Activated effector memory CD4-positive, alpha-beta T cell treated with anti-CD3 and anti-CD28 coated beads, Interleukin-2, amount 50 U/mL, for 16 hours (primary cell): ENCODE data around the gene PELI3.
A peak's percentile ranks its signal among the peaks of the same experiment; 100 is the strongest.

Experiments
- DNase-seq: peaks from one replicate; pipeline ENCODE4 v3.0.0-alpha.2; 2020

The PELI3 gene

DNA sequence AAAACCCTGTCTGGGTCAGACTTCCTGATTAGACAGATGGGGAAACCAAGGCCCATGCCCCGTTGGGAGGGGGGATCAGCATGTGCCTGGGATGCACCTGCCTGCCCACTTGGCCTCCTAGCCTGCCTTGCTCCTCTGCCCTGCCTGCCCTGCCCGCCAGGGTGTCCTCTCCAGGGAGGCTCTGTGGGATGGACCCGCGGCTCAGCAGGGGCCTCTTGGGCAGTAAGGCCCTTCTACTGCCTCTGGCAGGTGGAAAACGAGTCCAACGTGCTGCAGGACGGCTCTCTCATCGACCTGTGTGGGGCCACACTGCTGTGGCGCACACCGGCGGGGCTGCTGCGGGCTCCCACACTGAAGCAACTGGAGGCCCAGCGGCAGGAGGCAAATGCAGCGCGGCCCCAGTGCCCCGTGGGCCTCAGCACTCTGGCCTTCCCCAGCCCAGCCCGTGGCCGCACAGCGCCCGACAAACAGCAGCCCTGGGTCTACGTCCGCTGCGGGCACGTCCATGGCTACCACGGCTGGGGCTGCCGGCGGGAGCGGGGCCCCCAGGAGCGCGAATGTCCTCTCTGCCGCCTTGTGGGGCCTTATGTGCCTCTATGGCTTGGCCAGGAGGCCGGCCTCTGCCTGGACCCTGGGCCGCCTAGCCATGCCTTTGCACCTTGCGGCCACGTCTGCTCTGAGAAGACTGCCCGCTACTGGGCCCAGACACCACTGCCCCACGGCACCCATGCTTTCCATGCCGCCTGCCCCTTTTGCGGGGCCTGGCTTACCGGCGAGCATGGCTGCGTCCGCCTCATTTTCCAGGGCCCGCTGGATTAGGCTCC is 8.9 kb downstream of the PELI3 start:
- DNase-seq, result no peak

DNA sequence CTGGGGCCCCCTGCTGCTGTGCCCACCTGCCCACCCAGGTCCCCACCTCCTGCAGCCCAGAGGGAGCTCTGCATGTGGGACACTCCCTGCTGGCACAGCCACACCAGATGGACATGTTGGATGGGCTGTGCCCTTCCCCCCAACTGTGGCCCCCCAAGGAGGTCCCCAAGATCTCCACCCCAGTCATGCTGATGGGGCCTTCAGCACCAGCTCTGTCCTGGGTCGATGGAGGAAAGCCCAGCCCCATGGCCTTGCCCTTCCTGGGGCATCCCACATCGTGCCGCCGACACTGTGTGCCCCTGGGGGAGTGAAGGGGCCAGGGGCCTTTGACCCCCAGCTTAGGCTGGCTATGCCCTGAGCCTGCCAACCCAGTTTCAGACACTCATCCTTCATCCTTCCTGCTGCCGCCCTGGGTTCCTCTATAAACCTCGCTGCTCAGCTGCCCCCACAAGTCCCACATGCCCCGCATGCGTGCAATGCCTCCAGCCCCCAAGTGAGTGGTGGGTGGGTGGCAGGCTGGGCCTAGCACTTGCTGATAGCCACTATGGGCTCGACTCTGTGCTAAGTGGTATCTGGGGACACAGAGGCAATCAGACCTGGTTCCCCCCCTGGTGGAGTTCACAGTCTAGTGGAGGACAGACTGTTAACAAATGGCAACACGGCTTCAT is 9.6 kb downstream of the PELI3 start:
- DNase-seq, result no peak

DNA sequence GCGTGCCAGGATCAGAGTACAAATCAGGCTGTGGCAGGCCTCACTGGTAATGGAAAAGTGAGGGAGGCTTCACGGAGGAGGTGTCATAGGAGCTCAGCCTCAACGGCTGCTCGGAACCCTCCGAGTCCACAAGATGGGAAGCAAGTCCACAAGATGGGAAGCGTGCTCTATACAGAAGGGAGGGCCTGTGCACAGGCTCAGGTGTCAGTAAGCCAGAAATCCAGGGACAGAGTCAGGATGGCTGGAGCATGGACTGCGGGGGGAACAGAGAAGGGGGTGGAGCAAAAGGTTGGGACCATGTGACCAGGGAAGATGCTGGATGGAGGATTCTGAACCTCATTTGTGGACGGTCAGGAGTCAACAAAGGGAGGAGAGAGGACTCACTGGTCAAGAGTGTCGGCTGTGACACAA is 10.1 kb downstream of the PELI3 start:
- no peak for DNase-seq

DNA sequence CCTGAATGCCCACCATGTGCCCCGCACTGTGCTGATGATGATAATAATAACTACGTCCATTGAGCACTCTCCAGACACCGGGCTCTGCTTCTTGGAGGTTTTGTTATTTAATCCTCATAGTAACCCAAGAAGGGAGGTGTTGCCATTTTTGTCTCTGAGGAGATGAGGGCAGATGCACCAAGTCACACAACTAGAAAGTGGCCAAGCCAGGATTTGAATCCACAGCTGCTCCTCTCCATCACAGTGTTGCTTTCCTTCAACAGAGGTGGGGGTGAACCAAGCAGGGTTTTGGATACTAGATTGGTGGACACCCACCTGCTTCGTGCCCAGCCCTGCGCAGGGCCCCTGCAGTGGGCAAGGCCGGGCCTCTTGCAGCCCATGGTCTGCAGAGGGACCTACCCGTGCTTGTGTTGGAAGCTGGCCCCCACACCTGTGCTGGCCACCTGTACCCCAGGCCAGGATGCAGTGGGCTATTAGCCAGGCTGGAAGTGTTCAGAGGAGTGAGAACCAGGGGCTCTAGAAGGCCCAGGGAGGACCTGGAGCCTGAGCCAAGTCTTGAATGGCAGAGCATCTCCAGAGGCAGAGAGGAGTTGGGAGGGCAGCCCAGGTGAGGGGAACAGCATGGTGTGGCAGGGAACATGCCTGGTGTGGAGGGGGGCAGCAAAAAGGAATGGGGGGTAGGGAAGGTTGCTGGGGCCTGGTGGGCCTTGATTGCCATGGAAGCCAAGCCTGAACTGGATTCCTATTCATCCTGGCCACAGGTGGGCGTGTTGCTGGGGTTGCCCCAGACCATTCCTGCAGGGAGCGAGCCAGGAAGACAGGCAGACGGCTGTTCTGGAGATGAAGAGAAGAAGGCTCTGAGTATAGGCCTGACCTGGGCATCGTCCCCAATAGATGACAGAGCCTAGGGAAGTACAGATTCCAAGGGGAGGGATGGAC is 10.8 kb downstream of the PELI3 start:
- DNase-seq, result no peak

DNA sequence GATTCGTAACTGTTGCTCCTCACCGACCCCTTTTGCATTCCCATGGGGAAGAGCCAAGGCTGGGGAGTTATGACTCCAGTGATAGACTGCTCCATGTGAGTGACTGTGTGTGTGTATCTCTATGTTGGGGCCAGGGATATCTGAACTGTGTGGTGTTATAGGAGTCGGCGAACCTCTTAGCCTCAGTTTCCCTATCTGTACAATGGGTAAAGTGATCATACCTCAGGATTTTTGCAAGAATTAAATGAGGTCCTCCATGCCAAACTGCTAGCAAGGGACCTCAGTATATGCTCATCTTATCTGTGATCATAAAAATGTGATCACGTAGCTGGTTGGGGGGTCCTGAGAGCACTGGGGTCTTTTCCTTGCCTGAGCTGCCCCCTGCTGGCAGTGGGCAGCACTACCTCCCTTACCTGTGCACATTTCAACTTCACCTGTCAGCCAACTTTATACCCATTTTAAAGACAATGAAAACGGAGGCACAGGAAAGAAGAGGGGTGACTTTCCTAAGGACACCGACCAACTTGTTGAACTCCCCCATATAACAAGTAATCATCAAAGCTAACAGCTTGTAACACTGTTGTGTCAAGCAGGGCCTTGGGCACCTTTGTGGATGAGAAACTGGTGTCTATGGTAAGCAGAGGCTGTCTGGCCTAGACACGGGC is 12.2 kb downstream of the PELI3 start:
- peak; percentile 72 for DNase-seq

DNA sequence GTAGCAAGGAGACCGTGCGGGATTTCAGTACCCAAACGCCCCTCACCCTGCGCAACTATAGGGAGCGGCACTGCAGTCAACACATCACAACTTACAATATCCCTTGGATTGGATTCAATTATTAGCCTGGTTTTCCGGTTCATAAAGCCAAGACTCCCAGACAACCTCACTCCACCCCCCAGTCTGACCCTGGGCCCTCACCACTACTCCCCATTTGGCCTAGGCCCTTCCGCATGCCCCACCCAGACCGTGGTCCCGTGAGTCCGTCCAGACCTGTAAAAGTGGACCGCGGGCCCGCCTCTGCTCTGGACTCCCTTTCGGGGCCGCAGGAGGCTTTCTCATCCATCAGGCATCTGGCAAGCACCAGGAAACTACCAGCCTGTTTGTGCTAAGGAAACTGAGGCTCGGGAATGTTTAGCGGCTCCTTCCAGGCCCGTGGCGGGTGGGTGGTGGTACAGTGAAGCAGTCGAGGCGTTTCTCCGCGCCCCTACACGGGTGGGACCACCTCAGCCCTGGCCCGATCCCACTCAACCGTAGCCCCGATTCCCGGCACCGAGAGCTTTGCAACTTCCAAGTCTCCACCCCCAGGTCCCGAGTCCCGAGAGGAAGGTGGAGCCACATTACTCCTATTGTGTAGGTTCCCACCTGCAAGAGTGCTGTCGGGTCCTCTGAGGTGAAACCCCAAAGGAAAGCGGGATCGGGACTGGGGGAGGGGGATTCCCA is 12.8 kb downstream of the PELI3 start:
- no peak for DNase-seq

DNA sequence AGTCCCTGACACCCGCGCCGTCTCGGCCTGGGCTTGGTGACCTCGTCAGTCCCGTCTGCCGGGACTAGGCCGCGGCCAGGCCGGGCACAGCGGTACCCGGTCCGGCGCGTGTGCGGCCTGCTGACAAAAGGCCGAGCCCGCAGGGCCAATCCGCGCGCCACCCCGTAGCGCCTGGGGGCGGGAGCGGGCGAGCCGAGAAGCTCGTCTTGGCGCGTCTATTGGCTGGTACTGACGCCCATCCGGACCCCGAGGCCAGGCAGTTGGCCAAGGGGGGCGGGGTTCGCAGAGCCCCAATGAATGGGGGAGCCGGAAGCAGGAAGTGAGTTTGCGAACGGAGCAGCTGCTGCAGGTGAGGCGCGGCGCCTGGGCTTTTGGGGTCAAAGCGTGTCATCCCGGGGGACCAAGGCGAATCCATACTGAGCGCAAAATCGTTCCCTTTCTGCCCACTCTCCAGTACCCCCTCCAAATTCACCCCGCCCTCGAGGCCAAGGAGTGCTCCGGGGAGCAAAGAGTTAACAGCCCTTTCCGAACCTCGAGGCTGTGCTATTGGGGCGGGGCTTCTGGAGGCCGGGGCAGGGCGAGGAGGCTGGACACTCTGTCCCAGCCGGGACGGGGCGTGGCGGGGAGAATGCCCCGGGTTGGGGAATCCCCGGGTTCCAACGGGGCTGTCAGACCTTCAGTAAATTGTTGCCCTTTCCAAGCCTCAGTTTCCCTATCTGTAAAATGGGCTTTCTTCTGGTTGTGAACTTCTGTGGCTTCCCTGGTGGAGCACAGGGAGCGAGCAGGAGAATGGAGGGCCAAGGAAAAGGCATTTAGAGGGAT is 13.6 kb downstream of the PELI3 start, which contains the start of gene DPP3:
TSS of gene DPP3 (plus strand) at position 318 of the 822 bp plus-strand sequence. CDS start 1,767 bp downstream, outside the sequence.
- peak; percentile 98 for DNase-seq

DNA sequence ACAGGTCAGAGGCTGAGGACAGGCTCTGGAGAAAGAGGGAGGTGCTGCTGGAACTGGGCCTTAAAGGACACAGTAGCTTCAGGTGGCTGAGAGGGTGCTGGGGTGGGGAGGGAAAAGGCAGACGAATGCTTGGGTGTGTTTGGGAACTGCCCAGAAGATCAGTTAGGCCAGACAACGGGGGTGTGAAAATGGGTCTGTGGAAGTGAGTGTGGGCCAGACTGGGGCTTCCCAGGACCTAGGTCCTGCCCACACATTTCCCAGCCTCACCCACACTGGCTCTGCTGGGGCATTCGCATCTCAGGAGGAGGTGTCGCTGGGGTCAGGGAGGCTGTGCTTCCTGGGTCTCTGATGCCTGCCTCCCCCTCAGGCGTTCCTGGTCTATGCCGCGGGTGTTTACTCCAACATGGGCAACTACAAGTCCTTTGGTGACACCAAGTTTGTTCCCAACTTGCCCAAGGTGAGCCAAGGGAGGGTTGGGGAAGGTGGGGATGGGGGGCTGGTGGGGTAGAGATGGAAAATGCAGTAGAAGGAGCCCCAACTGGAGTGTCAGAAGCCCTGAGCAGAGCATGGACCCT is 18.2 kb downstream of the PELI3 start:
- DNase-seq, result no peak

DNA sequence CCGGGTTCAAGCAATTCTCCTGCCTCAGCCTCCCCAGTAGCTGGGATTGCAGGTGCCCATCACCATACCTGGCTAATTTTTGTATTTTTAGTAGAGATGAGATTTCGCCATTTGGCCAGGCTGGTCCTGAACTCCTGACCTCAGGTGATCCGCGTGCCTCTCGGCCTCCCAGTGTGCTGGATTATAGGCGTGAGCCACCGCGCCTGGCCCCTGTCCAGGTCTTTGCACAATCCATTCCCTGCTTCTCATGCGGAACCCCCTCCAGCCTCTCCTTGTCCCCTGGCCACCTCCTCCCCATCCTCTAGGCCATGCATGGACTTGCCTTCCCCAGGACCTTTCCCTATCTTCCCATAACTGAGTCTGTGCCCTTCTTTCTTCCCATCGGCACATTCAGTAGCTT is 22.3 kb downstream of the PELI3 start:
- no peak for DNase-seq

DNA sequence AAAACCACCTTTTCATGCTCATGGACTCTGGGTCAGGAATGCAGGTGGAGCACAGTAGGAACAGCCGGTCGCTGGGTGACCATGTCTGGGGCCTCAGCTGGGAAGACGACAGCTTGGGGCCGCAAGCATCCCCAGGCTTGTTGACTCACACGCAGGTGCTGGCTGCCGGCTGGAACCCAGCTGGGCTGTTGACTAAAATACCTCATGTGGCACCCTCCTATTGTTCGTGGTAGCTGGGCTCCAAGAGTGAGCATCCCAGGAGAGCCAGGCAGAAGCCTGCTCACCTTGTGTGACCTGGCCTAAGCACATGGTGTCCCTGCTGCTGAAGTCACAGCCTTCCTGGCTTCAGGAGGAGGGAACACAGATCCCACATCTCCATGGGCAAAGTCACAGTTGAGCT is 22.9 kb downstream of the PELI3 start:
- no peak for DNase-seq

DNA sequence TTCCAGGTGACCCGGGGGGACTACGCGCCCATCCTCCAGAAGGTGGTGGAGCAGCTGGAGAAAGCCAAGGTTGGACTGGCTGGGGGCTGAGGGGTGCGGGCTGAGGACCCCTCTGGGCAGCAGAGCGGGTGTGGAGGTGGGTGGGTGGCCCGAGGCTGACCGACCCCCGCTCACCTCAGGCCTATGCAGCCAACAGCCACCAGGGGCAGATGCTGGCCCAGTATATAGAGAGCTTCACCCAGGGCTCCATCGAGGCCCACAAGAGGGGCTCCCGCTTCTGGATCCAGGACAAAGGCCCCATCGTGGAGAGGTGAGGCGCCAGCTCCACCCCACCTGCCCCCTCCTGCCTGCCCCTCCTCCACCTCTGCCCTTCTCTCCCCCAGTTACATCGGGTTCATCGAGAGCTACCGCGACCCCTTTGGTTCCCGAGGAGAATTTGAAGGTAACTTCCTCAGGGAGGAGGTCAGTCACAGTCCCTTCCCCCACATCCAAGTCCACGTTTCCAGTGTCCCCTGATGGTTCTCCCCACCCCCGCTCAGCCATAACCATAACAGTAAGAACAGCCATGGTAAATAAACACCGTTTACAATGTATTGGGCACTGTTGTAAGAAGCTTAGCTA is 24.7 kb downstream of the PELI3 start:
- DNase-seq, result no peak

DNA sequence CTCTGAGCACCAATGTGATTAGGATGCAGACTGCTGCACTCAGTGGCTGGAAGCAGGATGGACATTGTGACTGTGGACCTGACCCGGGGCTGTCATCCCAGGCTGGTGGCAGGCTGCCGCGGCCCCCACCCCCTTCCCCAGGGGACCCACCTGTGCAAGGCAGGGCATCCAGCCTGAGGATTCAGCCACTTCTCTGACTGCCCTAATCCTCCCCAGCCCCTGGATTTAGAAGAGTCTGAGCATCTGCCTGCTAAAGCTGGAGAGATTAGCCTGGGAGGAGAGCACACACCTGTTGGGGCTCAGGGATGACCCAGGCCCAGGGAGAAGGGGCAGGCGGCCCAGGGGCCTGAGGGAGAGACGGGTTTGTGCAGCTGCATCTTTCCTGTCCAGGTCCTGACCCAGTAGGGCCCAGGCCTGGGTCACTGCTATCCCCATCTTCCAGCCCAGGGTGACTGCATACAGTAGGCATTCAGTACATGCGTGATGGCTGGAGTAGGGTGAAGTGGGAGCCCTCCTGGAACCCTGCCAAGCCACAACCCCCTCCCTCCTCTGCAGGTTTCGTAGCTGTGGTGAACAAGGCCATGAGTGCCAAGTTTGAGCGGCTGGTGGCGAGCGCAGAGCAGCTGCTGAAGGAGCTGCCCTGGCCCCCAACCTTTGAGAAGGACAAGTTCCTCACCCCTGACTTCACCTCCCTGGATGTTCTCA is 25.6 kb downstream of the PELI3 start:
- no peak for DNase-seq

DNA sequence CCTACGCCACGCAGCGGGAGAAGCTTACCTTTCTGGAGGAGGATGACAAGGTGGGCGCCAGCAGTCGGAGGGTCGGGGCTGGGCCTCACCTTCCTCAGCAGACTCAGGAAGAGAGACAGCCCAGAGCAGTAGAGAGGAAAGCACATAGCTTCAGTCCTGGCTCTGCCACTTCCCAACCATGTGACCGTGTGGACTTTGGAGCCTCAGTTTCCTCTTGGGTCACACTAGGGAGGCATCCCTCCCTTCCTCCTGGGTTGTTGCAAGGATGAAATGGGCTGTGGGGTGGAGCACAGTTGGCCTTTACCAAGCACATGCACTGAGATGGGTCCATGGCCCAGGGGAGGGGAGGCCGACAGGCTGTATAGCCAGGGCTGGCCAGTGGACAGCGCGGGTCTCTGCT is 26.4 kb downstream of the PELI3 start:
- DNase-seq, result no peak

DNA sequence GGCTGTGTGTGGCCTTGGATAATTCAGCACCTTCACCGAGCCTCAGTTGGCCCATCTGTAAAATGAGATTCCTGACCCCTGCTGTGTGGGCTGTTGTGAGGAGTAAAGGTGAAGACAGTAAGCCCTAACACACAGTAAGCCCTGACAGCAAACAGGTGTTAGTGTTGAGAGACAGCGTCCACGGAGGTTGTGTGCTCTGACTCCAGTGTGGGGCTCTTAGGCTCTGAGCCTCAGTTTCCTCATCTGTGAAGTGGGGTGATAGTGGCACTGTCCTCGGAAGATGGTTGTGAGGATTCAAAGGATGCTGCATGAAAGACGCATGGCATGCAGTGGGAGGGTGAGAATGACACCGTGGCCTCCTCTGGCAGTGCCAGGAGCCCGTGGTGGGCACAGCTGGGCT is 27.8 kb downstream of the PELI3 start:
- DNase-seq, result no peak

DNA sequence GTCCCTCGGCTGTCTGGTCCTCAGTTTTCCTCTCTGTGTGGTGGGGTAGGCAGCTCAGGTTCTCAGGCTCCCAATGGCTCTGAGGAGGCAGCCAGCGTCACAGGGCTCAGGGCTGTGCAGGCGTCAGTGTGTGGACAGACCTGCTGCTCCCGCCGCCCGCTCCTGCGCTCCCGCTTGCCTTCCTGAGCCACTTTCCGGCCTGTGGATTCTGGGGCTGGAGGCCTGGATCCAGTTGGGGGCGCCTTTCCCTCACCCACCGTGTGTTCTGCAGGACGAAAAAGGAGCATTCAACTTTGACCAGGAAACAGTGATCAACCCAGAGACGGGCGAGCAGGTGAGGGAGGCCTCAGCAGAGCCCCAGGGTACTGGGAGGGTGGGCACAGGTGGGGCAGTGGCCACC is 28.2 kb downstream of the PELI3 start:
- no peak for DNase-seq

DNA sequence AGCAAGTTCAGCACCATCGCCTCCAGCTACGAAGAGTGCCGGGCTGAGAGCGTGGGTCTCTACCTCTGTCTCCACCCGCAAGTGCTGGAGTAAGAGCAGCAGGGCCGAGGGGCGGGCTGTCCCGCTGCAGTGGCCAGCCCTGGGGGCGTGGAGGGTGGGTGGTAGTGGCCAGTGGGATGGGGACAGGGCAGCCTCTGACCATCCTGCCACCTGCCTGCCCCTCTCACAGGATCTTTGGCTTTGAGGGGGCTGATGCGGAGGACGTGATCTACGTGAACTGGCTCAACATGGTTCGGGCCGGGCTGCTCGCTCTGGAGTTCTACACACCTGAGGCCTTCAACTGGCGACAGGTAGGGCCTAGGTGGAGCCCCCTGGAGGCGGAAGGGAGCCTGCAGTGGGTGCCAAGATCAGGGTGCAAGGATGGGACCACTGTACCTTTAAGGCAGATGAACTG is 28.7 kb downstream of the PELI3 start:
- no peak for DNase-seq

DNA sequence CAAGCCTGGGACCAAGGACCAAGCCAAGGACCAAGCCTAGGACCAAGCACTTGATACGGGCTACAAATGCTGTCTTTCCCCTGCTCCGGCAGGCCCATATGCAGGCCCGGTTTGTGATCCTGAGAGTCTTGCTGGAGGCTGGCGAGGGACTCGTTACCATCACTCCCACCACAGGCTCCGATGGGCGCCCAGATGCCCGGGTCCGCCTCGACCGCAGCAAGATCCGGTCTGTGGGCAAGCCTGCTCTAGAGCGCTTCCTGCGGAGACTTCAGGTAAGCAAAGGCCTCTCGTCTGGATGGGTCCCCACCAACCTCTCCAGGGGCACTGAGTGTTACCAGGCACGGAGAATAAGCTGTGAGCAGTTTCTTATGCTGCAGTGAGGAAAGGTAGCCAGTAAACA is 30.5 kb downstream of the PELI3 start:
- no peak for DNase-seq

DNA sequence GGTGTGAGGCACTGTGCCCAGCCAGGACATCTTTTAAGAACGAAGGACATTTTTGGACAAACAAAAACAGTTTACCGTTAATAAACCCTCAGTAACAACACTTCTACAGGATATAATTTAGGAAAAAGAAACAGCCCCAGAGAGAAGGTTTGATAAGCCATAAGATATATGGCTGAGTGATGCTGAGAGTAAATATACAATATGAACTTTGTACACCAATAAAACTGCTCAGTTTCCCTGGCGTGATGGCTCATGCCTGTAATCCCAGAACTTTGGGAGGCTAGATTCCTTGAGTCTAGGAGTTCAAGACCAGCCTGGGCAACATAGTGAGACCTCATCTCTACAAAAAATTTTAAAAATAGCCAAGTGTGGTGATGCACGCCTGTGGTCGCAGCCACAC is 31.8 kb downstream of the PELI3 start:
- no peak for DNase-seq

DNA sequence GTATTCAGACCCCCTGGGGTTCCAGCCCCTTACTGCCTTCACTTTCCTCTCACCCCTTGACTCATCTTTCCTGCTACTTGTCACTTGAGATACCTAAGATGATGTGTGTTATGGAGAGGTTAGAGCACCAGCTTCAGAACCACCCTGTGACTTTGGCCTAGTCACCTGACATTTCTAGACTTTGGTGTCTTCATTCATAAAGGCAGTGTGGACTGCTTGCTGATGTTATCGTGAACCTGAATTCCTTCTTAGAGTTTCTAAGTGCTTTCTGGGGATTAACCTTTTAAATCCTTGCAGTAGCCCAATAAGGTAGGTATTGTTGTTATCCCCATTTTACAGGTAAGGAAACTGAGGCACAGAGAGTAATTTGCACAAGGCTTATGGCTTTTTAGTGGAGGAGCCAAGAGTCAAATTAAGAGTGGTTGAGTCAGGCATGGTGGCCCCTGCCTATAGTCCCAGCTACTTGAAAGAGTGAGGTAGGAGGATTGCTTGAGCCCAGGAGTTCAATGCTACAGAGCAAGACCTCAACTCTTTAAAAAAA is 38.6 kb downstream of the PELI3 start:
- DNase-seq, result no peak
